SK-N-SH treated with all-trans-retinoic acid at 6 μM for 48 hours (cell line): ENCODE results near the gene TSSK3.

Experiments used
- ATAC-seq: fragments of 200-7000 bp; cut with Tn5 transposase; 3 replicates; pipeline ENCODE4 v1.9.1; 2020; ENCODE audit warnings: mild to moderate bottlenecking, moderate library complexity
- ARNTL ChIP-seq: fragments of 450-650 bp; formaldehyde crosslinking; IDR thresholded peaks from 2 replicates; pipeline ENCODE4 v1.5.0; 2020; ENCODE audit warnings: low read depth, mild to moderate bottlenecking, moderate library complexity, borderline replicate concordance
- BACH2 ChIP-seq: fragments of 250-450 bp; sonication (Bioruptor Pico); IDR thresholded peaks from 2 replicates; pipeline ENCODE4 v1.9.0; 2021; ENCODE audit warnings: mild to moderate bottlenecking, borderline replicate concordance
- ESRRG ChIP-seq: fragments of 250-450 bp; sonication (Bioruptor Pico); IDR thresholded peaks from 2 replicates; pipeline ENCODE4 v1.6.1; 2021; ENCODE audit warnings: mild to moderate bottlenecking
- GLIS3 ChIP-seq: fragments of 250-450 bp; sonication (Bioruptor Pico); IDR thresholded peaks from 2 replicates; pipeline ENCODE4 v1.5.0; 2020; ENCODE audit warnings: mild to moderate bottlenecking, moderate library complexity
- ISL1 ChIP-seq: fragments of 250-450 bp; sonication (Bioruptor Pico); IDR thresholded peaks from 2 replicates; pipeline ENCODE4 v2.1.2; 2022; ENCODE audit warnings: mild to moderate bottlenecking, moderate library complexity
- OSR1 ChIP-seq: fragments of 250-450 bp; sonication (Bioruptor Pico); IDR thresholded peaks from 2 replicates; pipeline ENCODE4 v1.8.0; 2022; ENCODE audit warnings: moderate library complexity, mild to moderate bottlenecking, inconsistent platforms
- PATZ1 ChIP-seq: fragments of 250-450 bp; sonication (Bioruptor Pico); IDR thresholded peaks from 2 replicates; pipeline ENCODE4 v1.8.0; 2020; ENCODE audit warnings: mild to moderate bottlenecking, moderate library complexity, borderline replicate concordance
- PPARA ChIP-seq: fragments of 250-450 bp; sonication (Bioruptor Pico); IDR thresholded peaks from 2 replicates; pipeline ENCODE4 v1.5.0; 2020; ENCODE audit warnings: mild to moderate bottlenecking, borderline replicate concordance
- RARB ChIP-seq: fragments of 250-450 bp; sonication (Bioruptor Pico); IDR thresholded peaks from 2 replicates; pipeline ENCODE4 v1.8.0; 2021; ENCODE audit warnings: mild to moderate bottlenecking, moderate library complexity
- SNAI2 ChIP-seq: fragments of 250-450 bp; sonication (Bioruptor Pico); IDR thresholded peaks from 2 replicates; pipeline ENCODE4 v1.5.0; 2020; ENCODE audit warnings: mild to moderate bottlenecking, moderate library complexity
- TCF4 ChIP-seq: fragments of 250-450 bp; sonication (Bioruptor Pico); IDR thresholded peaks from 2 replicates; pipeline ENCODE4 v1.8.0; 2021; ENCODE audit warnings: mild to moderate bottlenecking, moderate library complexity, borderline replicate concordance
- TSHZ2 ChIP-seq: fragments of 250-450 bp; sonication (Bioruptor Pico); IDR thresholded peaks from 2 replicates; pipeline ENCODE4 v1.5.0; 2020; ENCODE audit warnings: mild to moderate bottlenecking, moderate library complexity
- ZFP3 ChIP-seq: fragments of 250-450 bp; sonication (Bioruptor Pico); IDR thresholded peaks from 2 replicates; pipeline ENCODE4 v1.5.0; 2020; ENCODE audit warnings: mild to moderate bottlenecking, moderate library complexity
- ZNF565 ChIP-seq: fragments of 450-650 bp; formaldehyde crosslinking; conservative IDR thresholded peaks from 2 replicates; pipeline ENCODE4 v1.5.0; 2020; ENCODE audit warnings: low read depth, mild to moderate bottlenecking, moderate library complexity
- ZNF8 ChIP-seq: fragments of 450-650 bp; formaldehyde crosslinking; IDR thresholded peaks from 2 replicates; pipeline ENCODE4 v1.5.0; 2020; ENCODE audit warnings: mild to moderate bottlenecking, moderate library complexity
- TF ChIP-seq, protein P1 (sequence below): fragments of 250-450 bp; sonication (Bioruptor Pico); IDR thresholded peaks from 2 replicates; pipeline ENCODE4 v1.5.1; 2021; ENCODE audit warnings: mild to moderate bottlenecking, moderate library complexity
- TF ChIP-seq, protein P2 (sequence below): fragments of 250-450 bp; sonication (Bioruptor Pico); IDR thresholded peaks from 2 replicates; pipeline ENCODE4 v1.8.0; 2021; ENCODE audit warnings: low read depth, mild to moderate bottlenecking, moderate library complexity, borderline replicate concordance

TSSK3 gene

GRCh38 chr1:32335535-32335789, 26.9 kb upstream of the TSSK3 start (continued):
- no peak for TF ChIP-seq TSHZ2
- TF ChIP-seq BACH2 (CRISPR knock-in tag): no peak
- TF ChIP-seq ISL1 (CRISPR knock-in tag): no peak
- no peak for TF ChIP-seq OSR1 (CRISPR knock-in tag)
- no peak for TF ChIP-seq RARB (CRISPR knock-in tag)

GRCh38 chr1:32335790-32336590, 26.3 kb upstream of the TSSK3 start, which contains the start of gene MARCKSL1:
MARCKSL1 (minus strand) TSS chr1:32336233; CDS start chr1:32336033, 200 bp downstream.
- ATAC-seq: peak; percentile 69
- TF ChIP-seq ZNF8 (CRISPR knock-in tag): no peak
- peak; percentile 32; the same call in 1 of the 2 replicates for TF ChIP-seq PATZ1 (CRISPR knock-in tag)

- TF ChIP-seq SNAI2 (CRISPR knock-in tag) (no peak), TCF4 (CRISPR knock-in tag) (no peak), ZNF565 (no peak), ESRRG (CRISPR knock-in tag) (no peak), ZNF8 (CRISPR knock-in tag) (no peak), PPARA (no peak), ISL1 (CRISPR knock-in tag) (no peak)
- TF ChIP-seq, protein P1, sequence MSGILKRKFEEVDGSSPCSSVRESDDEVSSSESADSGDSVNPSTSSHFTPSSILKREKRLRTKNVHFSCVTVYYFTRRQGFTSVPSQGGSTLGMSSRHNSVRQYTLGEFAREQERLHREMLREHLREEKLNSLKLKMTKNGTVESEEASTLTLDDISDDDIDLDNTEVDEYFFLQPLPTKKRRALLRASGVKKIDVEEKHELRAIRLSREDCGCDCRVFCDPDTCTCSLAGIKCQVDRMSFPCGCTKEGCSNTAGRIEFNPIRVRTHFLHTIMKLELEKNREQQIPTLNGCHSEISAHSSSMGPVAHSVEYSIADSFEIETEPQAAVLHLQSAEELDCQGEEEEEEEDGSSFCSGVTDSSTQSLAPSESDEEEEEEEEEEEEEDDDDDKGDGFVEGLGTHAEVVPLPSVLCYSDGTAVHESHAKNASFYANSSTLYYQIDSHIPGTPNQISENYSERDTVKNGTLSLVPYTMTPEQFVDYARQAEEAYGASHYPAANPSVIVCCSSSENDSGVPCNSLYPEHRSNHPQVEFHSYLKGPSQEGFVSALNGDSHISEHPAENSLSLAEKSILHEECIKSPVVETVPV (CRISPR knock-in tag): no peak
- peak; percentile 1; the same call in 2 of the 3 replicates for ATAC-seq
These were observed 25.8 kb upstream of the TSSK3 start for GRCh38 chr1:32336591-32336932.

DNA sequence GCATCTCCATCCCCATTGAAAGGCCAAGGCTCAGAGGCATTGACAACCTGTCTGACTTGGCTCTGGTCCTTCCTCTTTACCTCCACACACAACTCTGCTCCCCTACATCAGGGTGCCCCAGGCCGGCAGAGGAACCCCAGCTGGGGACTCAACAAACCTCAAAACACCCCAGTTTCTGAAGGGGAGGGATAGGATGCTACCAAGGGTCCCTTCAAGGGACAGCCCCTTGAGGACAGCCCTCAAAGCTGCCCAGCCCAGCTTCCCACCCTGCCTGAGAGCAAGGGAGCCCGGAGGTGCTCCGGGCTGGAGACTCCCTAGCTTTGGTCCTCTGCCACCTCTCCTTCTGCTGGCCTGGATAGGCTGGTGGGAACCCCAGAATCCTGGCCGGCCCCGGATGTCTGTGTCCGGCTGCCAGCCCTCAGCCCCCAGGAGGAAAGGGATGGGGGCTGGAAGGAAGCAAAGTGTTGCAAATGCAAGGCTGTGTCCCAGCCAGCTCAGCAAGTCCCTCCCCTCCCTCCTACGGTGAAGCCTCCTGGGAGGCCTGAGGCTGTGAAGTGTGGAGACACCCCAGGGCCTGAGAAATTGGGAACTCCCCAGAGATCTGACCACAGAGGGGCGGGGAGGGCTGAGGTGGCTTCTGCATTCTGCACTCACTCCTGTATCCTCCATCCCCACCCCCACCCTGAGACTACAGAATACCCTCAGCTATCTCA, 25.2 kb upstream of the TSSK3 start:
- no peak for ATAC-seq
- TF ChIP-seq ZNF8 (CRISPR knock-in tag) (no peak), TSHZ2 (no peak)

DNA sequence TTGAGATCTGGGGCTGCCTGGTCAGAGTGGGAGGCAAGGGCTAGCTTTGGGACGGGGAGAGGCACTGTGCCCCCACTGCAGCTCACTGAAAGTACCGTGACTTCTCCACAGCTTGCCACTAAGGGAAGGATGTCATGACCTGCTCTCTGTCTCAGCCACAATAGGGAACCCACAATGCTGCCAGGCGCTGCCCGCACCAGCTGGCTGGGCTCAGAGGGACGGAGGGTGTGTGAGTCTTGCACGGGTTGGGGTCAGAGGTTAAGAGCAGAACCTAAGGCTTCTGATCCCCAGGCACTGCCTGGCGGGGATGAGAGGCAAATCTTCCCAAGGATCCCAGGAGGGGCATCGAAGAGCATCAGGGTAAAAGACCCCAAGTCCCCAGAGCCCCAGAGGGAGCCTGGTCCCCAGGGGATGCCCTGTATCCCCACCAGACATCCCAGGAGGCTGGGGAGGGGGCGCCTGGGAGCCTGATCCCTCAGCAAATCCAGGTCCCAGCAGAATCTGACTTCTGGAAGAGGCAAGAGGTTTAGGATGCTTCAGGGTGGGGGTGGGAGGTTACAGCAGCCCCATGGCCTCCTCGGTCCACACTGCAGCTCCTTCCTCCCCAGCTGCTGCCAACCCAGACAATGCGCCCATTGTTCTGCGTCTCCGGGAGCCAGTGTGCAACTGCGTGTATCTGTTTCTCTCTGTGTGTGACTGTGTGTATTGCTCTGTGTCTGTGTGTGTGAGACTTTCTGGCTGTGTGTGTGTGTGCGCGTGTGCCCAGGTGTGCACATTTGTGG, 24.3 kb upstream of the TSSK3 start:
- ATAC-seq: no peak
- TF ChIP-seq RARB (CRISPR knock-in tag): no peak
- no peak for TF ChIP-seq ZFP3
- no peak for TF ChIP-seq GLIS3
- TF ChIP-seq ZNF565: no peak
- no peak for TF ChIP-seq TSHZ2
- no peak for TF ChIP-seq ISL1 (CRISPR knock-in tag)
- no peak for TF ChIP-seq ZNF8 (CRISPR knock-in tag)
- TF ChIP-seq TCF4 (CRISPR knock-in tag): no peak
- TF ChIP-seq, protein P2, sequence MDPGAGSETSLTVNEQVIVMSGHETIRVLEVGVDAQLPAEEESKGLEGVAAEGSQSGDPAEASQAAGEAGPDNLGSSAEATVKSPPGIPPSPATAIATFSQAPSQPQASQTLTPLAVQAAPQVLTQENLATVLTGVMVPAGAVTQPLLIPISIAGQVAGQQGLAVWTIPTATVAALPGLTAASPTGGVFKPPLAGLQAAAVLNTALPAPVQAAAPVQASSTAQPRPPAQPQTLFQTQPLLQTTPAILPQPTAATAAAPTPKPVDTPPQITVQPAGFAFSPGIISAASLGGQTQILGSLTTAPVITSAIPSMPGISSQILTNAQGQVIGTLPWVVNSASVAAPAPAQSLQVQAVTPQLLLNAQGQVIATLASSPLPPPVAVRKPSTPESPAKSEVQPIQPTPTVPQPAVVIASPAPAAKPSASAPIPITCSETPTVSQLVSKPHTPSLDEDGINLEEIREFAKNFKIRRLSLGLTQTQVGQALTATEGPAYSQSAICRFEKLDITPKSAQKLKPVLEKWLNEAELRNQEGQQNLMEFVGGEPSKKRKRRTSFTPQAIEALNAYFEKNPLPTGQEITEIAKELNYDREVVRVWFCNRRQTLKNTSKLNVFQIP (CRISPR knock-in tag): no peak
- TF ChIP-seq ARNTL: no peak
